Measurements from ENCODE around the gene TMEM87A.

DNA sequence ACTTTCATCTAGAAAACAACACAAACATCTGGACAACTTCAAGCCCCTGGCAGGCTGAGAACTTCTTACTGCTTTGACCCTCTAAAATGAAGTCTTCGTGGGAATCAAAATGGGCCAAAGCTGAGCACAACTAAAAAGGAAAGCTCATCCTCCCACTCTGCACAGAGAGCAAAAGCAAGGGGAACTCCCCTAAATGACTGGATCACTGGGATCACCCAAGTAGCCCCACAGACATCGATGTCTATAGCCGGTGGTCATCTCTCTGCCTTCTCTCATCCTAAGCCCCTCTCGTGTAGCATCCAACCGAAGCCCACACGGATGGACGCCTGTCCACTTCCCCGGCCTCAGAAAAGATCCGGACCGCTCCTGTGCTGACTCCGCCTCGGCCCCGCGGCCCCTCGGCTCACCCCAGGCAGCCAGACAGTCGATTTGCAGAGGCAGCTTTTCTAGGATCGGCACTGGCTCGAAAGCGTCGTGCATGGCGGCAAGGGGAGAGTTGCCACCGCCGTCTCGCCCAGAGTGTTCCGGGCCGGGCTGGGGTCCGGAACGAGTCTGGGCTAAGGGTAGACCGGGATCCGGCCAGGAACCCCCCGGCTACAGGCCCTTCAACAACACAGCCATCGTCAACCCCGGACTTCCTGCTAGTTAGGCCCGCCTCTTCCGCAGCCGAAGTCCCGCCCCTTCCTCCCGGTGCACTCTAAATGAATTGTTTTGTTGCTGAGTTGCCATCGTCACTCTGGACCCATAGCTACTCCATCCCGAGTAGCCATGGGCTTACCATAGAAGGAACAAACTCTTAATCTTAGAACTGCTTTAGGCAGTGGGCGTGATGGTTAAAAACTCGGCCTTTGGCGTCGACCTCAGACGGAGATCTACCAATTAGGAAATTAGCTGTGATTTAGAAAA lies 65.3 kb downstream of the TMEM87A start, which contains the start of gene VPS39:
- peak; percentile 52 for TF ChIP-seq POLR2A (IDR thresholded peaks at IDR 0.05)
- TF ChIP-seq, protein P1, sequence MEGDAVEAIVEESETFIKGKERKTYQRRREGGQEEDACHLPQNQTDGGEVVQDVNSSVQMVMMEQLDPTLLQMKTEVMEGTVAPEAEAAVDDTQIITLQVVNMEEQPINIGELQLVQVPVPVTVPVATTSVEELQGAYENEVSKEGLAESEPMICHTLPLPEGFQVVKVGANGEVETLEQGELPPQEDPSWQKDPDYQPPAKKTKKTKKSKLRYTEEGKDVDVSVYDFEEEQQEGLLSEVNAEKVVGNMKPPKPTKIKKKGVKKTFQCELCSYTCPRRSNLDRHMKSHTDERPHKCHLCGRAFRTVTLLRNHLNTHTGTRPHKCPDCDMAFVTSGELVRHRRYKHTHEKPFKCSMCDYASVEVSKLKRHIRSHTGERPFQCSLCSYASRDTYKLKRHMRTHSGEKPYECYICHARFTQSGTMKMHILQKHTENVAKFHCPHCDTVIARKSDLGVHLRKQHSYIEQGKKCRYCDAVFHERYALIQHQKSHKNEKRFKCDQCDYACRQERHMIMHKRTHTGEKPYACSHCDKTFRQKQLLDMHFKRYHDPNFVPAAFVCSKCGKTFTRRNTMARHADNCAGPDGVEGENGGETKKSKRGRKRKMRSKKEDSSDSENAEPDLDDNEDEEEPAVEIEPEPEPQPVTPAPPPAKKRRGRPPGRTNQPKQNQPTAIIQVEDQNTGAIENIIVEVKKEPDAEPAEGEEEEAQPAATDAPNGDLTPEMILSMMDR (IDR thresholded peaks at IDR 0.05), result no peak

Data from ovary (tissue), 3 donors.